Measurements from ENCODE around the gene MPP3. TPM values are rescaled to one million over a fixed set of nuclear protein-coding genes. Genes with fewer than 3 reads are reported as not detected.

The MPP3 gene
- total and polyA plus RNA-seq, 2 donors from 2014 or later, result 3.2 to 5.8 TPM

DNA sequence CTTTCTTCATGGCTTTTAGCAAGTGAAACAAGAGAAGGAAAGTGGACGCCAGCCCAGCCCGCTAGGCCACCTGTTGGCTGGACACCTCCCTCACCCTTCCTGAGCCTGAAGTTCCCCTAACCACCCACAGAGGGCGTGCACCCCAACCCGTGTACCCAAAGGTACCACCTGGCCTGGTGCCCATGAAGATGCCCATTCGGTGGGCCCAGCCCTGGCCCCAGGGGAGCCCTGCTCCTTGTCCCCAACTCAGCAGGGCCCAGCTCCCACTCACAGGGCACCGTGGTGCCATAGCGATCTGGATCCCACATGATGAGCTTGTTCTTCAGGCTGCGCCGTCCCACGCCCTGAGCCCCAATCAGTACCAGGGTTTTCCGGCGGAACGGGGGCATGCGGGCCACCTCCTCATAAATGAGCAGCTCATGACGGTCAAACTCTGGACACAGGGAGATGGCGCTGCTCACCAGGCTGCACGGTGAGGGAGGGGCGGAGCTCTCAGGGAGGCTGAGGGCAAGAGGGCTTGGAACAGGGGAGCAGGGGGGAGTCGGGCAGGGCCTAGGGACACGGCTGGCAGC is 47.6 kb upstream of the MPP3 start:
- no peak overlapping the region for H3K9ac ChIP-seq (ENCODE audit: low read length in 3 of 3)
- DNase-seq (peak; percentile 76 to 88 (median 87)), FAIRE-seq (no peak)
- H3K9me3 ChIP-seq (ENCODE audit: control insufficient read depth in 2 of 3, insufficient read depth in 1 of 3, low read length in 3 of 3), result no peaks in the 10 kb centered on the region
- no peaks in the 10 kb centered on the region for H3K36me3 ChIP-seq (ENCODE audit: control insufficient read depth in 2 of 3, insufficient read depth in 3 of 3, low read length in 3 of 3)
- H3K27me3 ChIP-seq (ENCODE audit: control insufficient read depth, insufficient read depth, low read length), result no peaks in the 10 kb centered on the region
- H3K4me3 ChIP-seq (ENCODE audit: low read length in 3 of 3), result no peak overlapping the region
- H3K4me1 ChIP-seq (ENCODE audit: control insufficient read depth in 2 of 3, insufficient read depth in 2 of 3, low read depth in 1 of 3, low read length in 3 of 3), result peaks cover 0 to 2% (median 0%) of the 10 kb centered on the region in 3 donors
- no peak overlapping the region for H3K27ac ChIP-seq (ENCODE audit: low read depth in 2 of 2, low read length in 2 of 2)
- intact Hi-C loops (cut with DNase I), result no loop called here
- TF ChIP-seq, protein P1, sequence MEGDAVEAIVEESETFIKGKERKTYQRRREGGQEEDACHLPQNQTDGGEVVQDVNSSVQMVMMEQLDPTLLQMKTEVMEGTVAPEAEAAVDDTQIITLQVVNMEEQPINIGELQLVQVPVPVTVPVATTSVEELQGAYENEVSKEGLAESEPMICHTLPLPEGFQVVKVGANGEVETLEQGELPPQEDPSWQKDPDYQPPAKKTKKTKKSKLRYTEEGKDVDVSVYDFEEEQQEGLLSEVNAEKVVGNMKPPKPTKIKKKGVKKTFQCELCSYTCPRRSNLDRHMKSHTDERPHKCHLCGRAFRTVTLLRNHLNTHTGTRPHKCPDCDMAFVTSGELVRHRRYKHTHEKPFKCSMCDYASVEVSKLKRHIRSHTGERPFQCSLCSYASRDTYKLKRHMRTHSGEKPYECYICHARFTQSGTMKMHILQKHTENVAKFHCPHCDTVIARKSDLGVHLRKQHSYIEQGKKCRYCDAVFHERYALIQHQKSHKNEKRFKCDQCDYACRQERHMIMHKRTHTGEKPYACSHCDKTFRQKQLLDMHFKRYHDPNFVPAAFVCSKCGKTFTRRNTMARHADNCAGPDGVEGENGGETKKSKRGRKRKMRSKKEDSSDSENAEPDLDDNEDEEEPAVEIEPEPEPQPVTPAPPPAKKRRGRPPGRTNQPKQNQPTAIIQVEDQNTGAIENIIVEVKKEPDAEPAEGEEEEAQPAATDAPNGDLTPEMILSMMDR (IDR thresholded peaks at IDR 0.05; ENCODE audit: borderline replicate concordance, extremely low read depth, insufficient read depth), result peak; percentile 62

GRCh38 chr17:43879723-43880419 is 46.9 kb upstream of the MPP3 start:
- TF ChIP-seq, protein P1 (IDR thresholded peaks at IDR 0.05; ENCODE audit: borderline replicate concordance, extremely low read depth, insufficient read depth), result no peak
- Histone ChIP-seq H3K9me3 (ENCODE audit: control insufficient read depth in 2 of 3, insufficient read depth in 1 of 3, low read length in 3 of 3) (no peaks in the 10 kb centered on the region), H3K36me3 (ENCODE audit: control insufficient read depth in 2 of 3, insufficient read depth in 3 of 3, low read length in 3 of 3) (no peaks in the 10 kb centered on the region), H3K27ac (ENCODE audit: low read depth in 2 of 2, low read length in 2 of 2) (no peak overlapping the region), H3K4me3 (ENCODE audit: low read length in 3 of 3) (no peak overlapping the region), H3K9ac (ENCODE audit: low read length in 3 of 3) (no peak overlapping the region), H3K4me1 (ENCODE audit: control insufficient read depth in 2 of 3, insufficient read depth in 2 of 3, low read depth in 1 of 3, low read length in 3 of 3) (peaks cover 0 to 2% (median 0%) of the 10 kb centered on the region in 3 donors), H3K27me3 (ENCODE audit: control insufficient read depth, insufficient read depth, low read length) (no peaks in the 10 kb centered on the region)
- DNase-seq (peak in 1 of 5 donors; percentile 58), FAIRE-seq (no peak)
- intact Hi-C loops (cut with DNase I), result no loop called here

DNA sequence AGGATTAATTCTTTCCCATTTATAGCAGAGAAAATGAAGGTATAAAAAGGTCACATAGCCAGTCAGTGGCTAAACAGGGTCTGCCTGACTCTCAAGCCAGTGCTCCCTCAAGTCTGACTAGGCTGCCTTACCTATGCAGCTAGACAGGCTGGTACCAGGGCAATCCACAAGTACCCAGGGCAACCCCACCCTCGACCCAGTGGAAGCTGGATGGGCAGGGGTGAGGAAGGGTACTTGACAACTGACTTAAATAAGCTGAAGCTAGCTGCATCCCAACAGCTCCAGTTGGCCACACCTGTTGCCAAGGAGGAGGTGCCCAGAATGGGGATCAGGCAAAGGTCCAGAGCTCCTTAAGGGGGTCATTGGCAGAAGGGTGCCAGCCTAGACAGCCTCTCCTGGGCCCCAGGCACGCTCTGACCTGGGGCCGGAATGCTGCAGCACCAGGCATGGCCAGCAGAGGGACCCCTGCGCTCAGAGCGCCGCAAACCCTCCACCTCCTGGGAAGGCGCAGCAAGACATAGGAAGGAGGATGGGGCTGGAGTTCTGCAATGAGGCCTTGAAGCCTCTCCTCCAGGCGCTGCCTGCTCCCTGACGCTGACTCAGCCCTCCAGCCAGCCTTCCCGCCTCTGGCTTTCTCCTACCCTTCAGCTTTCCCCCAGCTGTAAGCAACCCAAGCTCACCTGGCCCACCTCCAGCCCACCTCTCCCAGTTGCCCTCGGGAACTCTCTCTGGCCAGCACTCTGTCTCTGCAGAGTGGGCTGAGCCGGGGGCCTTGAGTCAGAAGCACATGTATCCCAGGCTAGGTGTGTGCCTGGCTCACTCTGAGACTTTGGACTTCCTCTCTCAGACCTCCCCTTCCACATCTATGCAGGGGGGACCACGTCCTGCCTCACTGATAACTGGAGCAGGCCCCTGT is 45.6 kb upstream of the MPP3 start:
- H3K9me3 ChIP-seq (ENCODE audit: control insufficient read depth in 2 of 3, insufficient read depth in 1 of 3, low read length in 3 of 3), result no peaks in the 10 kb centered on the region
- no peak overlapping the region for H3K4me3 ChIP-seq (ENCODE audit: low read length in 3 of 3)
- no peaks in the 10 kb centered on the region for H3K36me3 ChIP-seq (ENCODE audit: control insufficient read depth in 2 of 3, insufficient read depth in 3 of 3, low read length in 3 of 3)
- no peak overlapping the region for H3K27ac ChIP-seq (ENCODE audit: low read depth in 2 of 2, low read length in 2 of 2)
- peak; percentile 78 to 87 (median 83) for DNase-seq
- TF ChIP-seq, protein P1 (IDR thresholded peaks at IDR 0.05; ENCODE audit: borderline replicate concordance, extremely low read depth, insufficient read depth), result peak; percentile 84
- no peak overlapping the region for H3K9ac ChIP-seq (ENCODE audit: low read length in 3 of 3)
- H3K27me3 ChIP-seq (ENCODE audit: control insufficient read depth, insufficient read depth, low read length), result no peaks in the 10 kb centered on the region
- H3K4me1 ChIP-seq (ENCODE audit: control insufficient read depth in 2 of 3, insufficient read depth in 2 of 3, low read depth in 1 of 3, low read length in 3 of 3), result peaks cover 0 to 2% (median 0%) of the 10 kb centered on the region in 3 donors
- no peak for FAIRE-seq
- intact Hi-C loops (cut with DNase I), result no loop called here
